Activated CD8-positive, alpha-beta T cell treated with anti-CD3 and anti-CD28 coated beads for 36 hours (primary cell): Measurements from ENCODE around the gene LRRC7. TPM values are rescaled to one million over a fixed set of nuclear protein-coding genes. Genes with fewer than 3 reads are reported as not detected.

Experiments used
- ATAC-seq: fragments of 200-7000 bp; cut with Tn5 transposase; one replicate; pipeline ENCODE4 v1.10.0; 2021; ENCODE audit warnings: mild to moderate bottlenecking, moderate library complexity
- CTCF ChIA-PET: fragments of 350-600 bp; sonication (Branson Sonifier 250); formaldehyde crosslinking; loops from one replicate; lab custom pipeline; 2021; ENCODE audit warnings: antibody characterized with exemption; lab: Charles Lee
- POLR2A ChIA-PET: fragments of 350-600 bp; sonication (Branson Sonifier 250); formaldehyde crosslinking; loops from one replicate; lab custom pipeline; 2021; ENCODE audit warnings: antibody characterized with exemption; lab: Charles Lee
- DNase-seq: peaks from one replicate; pipeline ENCODE4 v3.0.0-alpha.2; 2020
- H3K27ac Mint-ChIP-seq: one replicate; pipeline ENCODE4 v1.8.0; 2021; ENCODE audit warnings: mild to moderate bottlenecking, mixed read lengths
- H3K27me3 Mint-ChIP-seq: one replicate; pipeline ENCODE4 v1.8.0; 2021; ENCODE audit warnings: mixed read lengths
- H3K36me3 Mint-ChIP-seq: one replicate; pipeline ENCODE4 v1.8.0; 2021; ENCODE audit warnings: low read depth, mixed read lengths
- H3K4me1 Mint-ChIP-seq: one replicate; pipeline ENCODE4 v1.8.0; 2021; ENCODE audit warnings: low read depth, mixed read lengths
- H3K4me3 Mint-ChIP-seq: one replicate; pipeline ENCODE4 v1.8.0; 2021; ENCODE audit warnings: mild to moderate bottlenecking, moderate library complexity, mixed read lengths
- H3K9me3 Mint-ChIP-seq: one replicate; pipeline ENCODE4 v1.8.0; 2021; ENCODE audit warnings: mixed read lengths
- intact Hi-C: fragments of 100-400 bp; cut with micrococcal nuclease; formaldehyde crosslinking; loops from one replicate; pipeline ENCODE4 v1.10.0; 2022
- total RNA-seq, 2 experiments: library from RNA; stranded (reverse); gene quantifications; one replicate each; pipeline ENCODE4 v1.2.3, GENCODE V29; 2021
- TF ChIP-seq, protein P1 (sequence below): fragments of 200-600 bp; IDR thresholded peaks from one replicate; pipeline ENCODE4 v1.8.0; 2022; ENCODE audit warnings: antibody characterized with exemption, mild to moderate bottlenecking

The LRRC7 gene
- total RNA-seq, 2 experiments from 2014 or later, result 0.27 to 0.29 TPM

- no peak for ATAC-seq
- ChIA-PET CTCF (no interaction called here), POLR2A (no interaction called here)
- no peak overlapping the region for H3K27ac Mint-ChIP-seq
- no peaks in the 10 kb centered on the region for H3K4me1 Mint-ChIP-seq
- intact Hi-C loops, result no loop called here
- TF ChIP-seq, protein P1, sequence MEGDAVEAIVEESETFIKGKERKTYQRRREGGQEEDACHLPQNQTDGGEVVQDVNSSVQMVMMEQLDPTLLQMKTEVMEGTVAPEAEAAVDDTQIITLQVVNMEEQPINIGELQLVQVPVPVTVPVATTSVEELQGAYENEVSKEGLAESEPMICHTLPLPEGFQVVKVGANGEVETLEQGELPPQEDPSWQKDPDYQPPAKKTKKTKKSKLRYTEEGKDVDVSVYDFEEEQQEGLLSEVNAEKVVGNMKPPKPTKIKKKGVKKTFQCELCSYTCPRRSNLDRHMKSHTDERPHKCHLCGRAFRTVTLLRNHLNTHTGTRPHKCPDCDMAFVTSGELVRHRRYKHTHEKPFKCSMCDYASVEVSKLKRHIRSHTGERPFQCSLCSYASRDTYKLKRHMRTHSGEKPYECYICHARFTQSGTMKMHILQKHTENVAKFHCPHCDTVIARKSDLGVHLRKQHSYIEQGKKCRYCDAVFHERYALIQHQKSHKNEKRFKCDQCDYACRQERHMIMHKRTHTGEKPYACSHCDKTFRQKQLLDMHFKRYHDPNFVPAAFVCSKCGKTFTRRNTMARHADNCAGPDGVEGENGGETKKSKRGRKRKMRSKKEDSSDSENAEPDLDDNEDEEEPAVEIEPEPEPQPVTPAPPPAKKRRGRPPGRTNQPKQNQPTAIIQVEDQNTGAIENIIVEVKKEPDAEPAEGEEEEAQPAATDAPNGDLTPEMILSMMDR, result no peak
- H3K27me3 Mint-ChIP-seq, result no peaks in the 10 kb centered on the region
- H3K4me3 Mint-ChIP-seq, result no peak overlapping the region
- DNase-seq, result no peak
- H3K36me3 Mint-ChIP-seq, result no peaks in the 10 kb centered on the region
- peaks cover 6% of the 10 kb centered on the region for H3K9me3 Mint-ChIP-seq
Observed at GRCh38 chr1:69585666-69586065, 17.9 kb downstream of the LRRC7 start.

- Mint-ChIP-seq H3K9me3 (no peaks in the 10 kb centered on the region), H3K4me3 (no peak overlapping the region), H3K4me1 (no peaks in the 10 kb centered on the region), H3K27ac (no peak overlapping the region), H3K36me3 (no peaks in the 10 kb centered on the region), H3K27me3 (no peaks in the 10 kb centered on the region)
- DNase-seq (no peak), ATAC-seq (no peak)
- CTCF ChIA-PET, result no interaction called here
- POLR2A ChIA-PET, result no interaction called here
- TF ChIP-seq, protein P1, result no peak
- intact Hi-C loops, result no loop called here
Observed at GRCh38 chr1:69587391-69587790, 19.7 kb downstream of the LRRC7 start.

GRCh38 chr1:69589799-69590198 lies 22.1 kb downstream of the LRRC7 start:
- Mint-ChIP-seq H3K4me3 (no peak overlapping the region), H3K27me3 (no peaks in the 10 kb centered on the region), H3K4me1 (no peaks in the 10 kb centered on the region), H3K27ac (no peak overlapping the region), H3K36me3 (no peaks in the 10 kb centered on the region), H3K9me3 (no peaks in the 10 kb centered on the region)
- intact Hi-C loops, result no loop called here
- DNase-seq (no peak), ATAC-seq (no peak)
- TF ChIP-seq, protein P1, result no peak
- POLR2A ChIA-PET, result no interaction called here
- CTCF ChIA-PET, result interaction anchor here (1.2 kb wide), 1 partner anchor 10 kb away, joined by 3 read pairs; no protein-coding TSS in a partner anchor

DNA sequence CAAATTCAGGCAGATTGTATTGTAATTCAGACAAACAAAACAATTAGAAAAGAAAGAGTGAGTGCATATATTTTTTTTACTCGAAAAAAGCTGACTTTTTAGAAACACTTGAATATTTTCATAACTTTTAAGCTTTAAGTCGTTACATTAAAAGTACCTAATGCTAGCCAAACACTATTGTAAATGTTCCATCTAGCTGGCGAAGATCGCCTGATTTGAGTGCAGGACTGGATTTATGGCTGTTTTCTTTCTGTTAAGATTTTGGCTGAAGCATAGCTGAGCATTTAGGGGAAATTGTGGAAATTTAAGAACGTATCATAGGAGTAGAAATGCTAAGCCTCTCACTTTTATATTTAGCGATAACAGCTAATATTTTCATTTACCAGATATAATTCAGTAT lies 24.6 kb downstream of the LRRC7 start:
- no peaks in the 10 kb centered on the region for H3K9me3 Mint-ChIP-seq
- intact Hi-C loops, result no loop called here
- H3K4me3 Mint-ChIP-seq, result no peak overlapping the region

GRCh38 chr1:69595486-69595885 lies 27.8 kb downstream of the LRRC7 start:
- CTCF ChIA-PET, result no interaction called here
- Mint-ChIP-seq H3K27ac (no peak overlapping the region), H3K36me3 (no peaks in the 10 kb centered on the region), H3K27me3 (no peaks in the 10 kb centered on the region), H3K4me1 (no peaks in the 10 kb centered on the region), H3K4me3 (no peak overlapping the region), H3K9me3 (peaks cover 3% of the 10 kb centered on the region)
- POLR2A ChIA-PET, result no interaction called here
- no peak for DNase-seq
- intact Hi-C loops, result no loop called here
- TF ChIP-seq, protein P1, result no peak
- no peak for ATAC-seq

More for the DNA sequence above, 24.6 kb downstream of the LRRC7 start:
- no peak for ATAC-seq
- POLR2A ChIA-PET, result no interaction called here
- TF ChIP-seq, protein P1, result no peak
- Mint-ChIP-seq H3K36me3 (no peaks in the 10 kb centered on the region), H3K27ac (no peak overlapping the region), H3K4me1 (no peaks in the 10 kb centered on the region), H3K27me3 (no peaks in the 10 kb centered on the region)
- CTCF ChIA-PET, result interaction anchor here (0.7 kb wide), 1 partner anchor 457 kb away, joined by 3 read pairs; no protein-coding TSS in a partner anchor
- DNase-seq, result no peak
